K562 (cell line): ENCODE measurements around the gene SVBP. TPM values are rescaled to one million over a fixed set of nuclear protein-coding genes. Genes with fewer than 3 reads are reported as not detected.

ENCODE experiments used
- BRF1 ChIP-seq: IDR thresholded peaks from 3 replicates; pipeline ENCODE4 v1.6.1; 2011; ENCODE audit warnings: borderline replicate concordance, mild to moderate bottlenecking; ENCODE audit not compliant: insufficient read length; ENCODE audit errors: extremely low read depth
- CBFA2T3 ChIP-seq: fragments of 450-650 bp; IDR thresholded peaks from 2 replicates; pipeline ENCODE4 v1.6.1; 2017
- CREB1 ChIP-seq, 2 experiments: sonication (generic) in 1 of 2; formaldehyde crosslinking in 1 of 2; IDR thresholded peaks; 2 replicates each; pipeline versions ENCODE4 v1.6.1 to v1.8.0; 2012 to 2022; ENCODE audit warnings: inconsistent platforms in 1 of 2, mild to moderate bottlenecking in 1 of 2, missing genetic modification reagents in 1 of 2, moderate library complexity in 1 of 2
- CTCF ChIP-seq, 3 experiments: IDR thresholded peaks in 2 of 3; conservative IDR thresholded peaks in 1 of 3; 2 replicates each; pipeline ENCODE4 v1.5.1; 2011 to 2012; ENCODE audit warnings: low read length in 3 of 3, mild to moderate bottlenecking in 3 of 3, control low read depth in 2 of 3, improper control_type of control experiment in 1 of 3, inconsistent platforms in 1 of 3, low read depth in 1 of 3, mixed read lengths in 1 of 3, moderate library complexity in 1 of 3; ENCODE audit not compliant: insufficient read depth in 2 of 3
- DPF2 ChIP-seq: fragments of 450-650 bp; IDR thresholded peaks from 2 replicates; pipeline ENCODE4 v1.6.1; 2016
- EHMT2 ChIP-seq: fragments of 450-650 bp; IDR thresholded peaks from 2 replicates; pipeline ENCODE4 v1.6.1; 2018; ENCODE audit warnings: antibody characterized with exemption
- ELK1 ChIP-seq: sonication (generic); formaldehyde crosslinking; IDR thresholded peaks from 2 replicates; pipeline ENCODE4 v1.8.1; 2022; ENCODE audit warnings: missing genetic modification reagents
- EWSR1 ChIP-seq: fragments of 450-650 bp; IDR thresholded peaks from 2 replicates; pipeline ENCODE4 v1.6.1; 2018; ENCODE audit warnings: borderline replicate concordance, mild to moderate bottlenecking, low read depth, moderate library complexity; ENCODE audit not compliant: partially characterized antibody
- FUS ChIP-seq: fragments of 200-400 bp; formaldehyde crosslinking; optimal IDR thresholded peaks from 2 replicates; pipeline ENCODE3; 2017; ENCODE audit warnings: low read depth, low read length
- KLF1 ChIP-seq: fragments of 450-650 bp; IDR thresholded peaks from 2 replicates; pipeline ENCODE4 v1.6.1; 2016; ENCODE audit warnings: missing genetic modification characterization, missing compliant biosample characterization
- PATZ1 ChIP-seq: fragments of 250-450 bp; sonication (Bioruptor Pico); IDR thresholded peaks from 2 replicates; pipeline ENCODE4 v1.5.0; 2020; ENCODE audit warnings: mild to moderate bottlenecking, borderline replicate concordance
- PRMT5 ChIP-seq: sonication (generic); formaldehyde crosslinking; IDR thresholded peaks from 2 replicates; pipeline ENCODE4 v1.5.0; 2020; ENCODE audit warnings: missing genetic modification reagents
- SMARCA4 ChIP-seq: fragments of 450-650 bp; IDR thresholded peaks from 2 replicates; pipeline ENCODE4 v1.6.1; 2016
- UBTF ChIP-seq, 2 experiments: IDR thresholded peaks; 2 replicates each; pipeline ENCODE4 v1.6.1; 2012; ENCODE audit warnings: improper control_type of control experiment in 2 of 2, low read depth in 2 of 2, low read length in 2 of 2, borderline replicate concordance in 1 of 2
- ZBED1 ChIP-seq: IDR thresholded peaks from 2 replicates; pipeline ENCODE4 v1.6.1; 2014
- ZFPM2 ChIP-seq: fragments of 250-450 bp; sonication (Bioruptor Pico); IDR thresholded peaks from 2 replicates; pipeline ENCODE4 v1.5.1; 2022; ENCODE audit warnings: mild to moderate bottlenecking
- ZNF280B ChIP-seq: fragments of 250-450 bp; sonication (Bioruptor Pico); IDR thresholded peaks from 2 replicates; pipeline ENCODE4 v1.5.1; 2021; ENCODE audit warnings: mild to moderate bottlenecking
- ZNF764 ChIP-seq: fragments of 250-450 bp; sonication (Bioruptor Pico); IDR thresholded peaks from 2 replicates; pipeline ENCODE4 v1.4.0; 2020; ENCODE audit warnings: low read depth, mild to moderate bottlenecking, moderate library complexity
- polyA plus RNA-seq, 8 experiments: library from polyadenylated mRNA; depleted of rRNA in 4 of 8; stranded (reverse) in 5 of 8; unstranded in 3 of 8; fragments of >200 nt; fragmentation: Nextera tagmentation in 2 of 8; fragmentation: Illumina TruSeq in 1 of 8; extraction: Ambion mirVana in 2 of 8; extraction: Trizol in 1 of 8; gene quantifications; 2 replicates each; pipeline versions ENCODE4 v1.2.1 to v1.2.3, GENCODE V29; 2011 to 2014; ENCODE audit warnings: inconsistent platforms in 1 of 8, missing spikeins in 1 of 8
- total RNA-seq, 7 experiments: library from RNA; depleted of rRNA in 6 of 7; stranded (reverse); fragments of >200 nt in 6 of 7; fragmentation: Illumina TruSeq in 2 of 7; extraction: Trizol in 2 of 7; gene quantifications; 2 replicates each; pipeline versions ENCODE4 v1.2.1 to v1.2.3, GENCODE V29; 2011 to 2021; ENCODE audit warnings: low replicate concordance in 1 of 7

The SVBP gene
- total and polyA plus RNA-seq, 9 of the 15 experiments (the other 6 are each of a cell fraction or from before 2014, with no cell fraction given) = 31.7 to 49.7 (median 40.0) TPM

- no peak for TF ChIP-seq SMARCA4
- peak in 1 of 3 experiments; percentile 27; a peak in 1 of 6 replicates for TF ChIP-seq CTCF (IDR thresholded peaks at IDR 0.05 in 2 of 3, conservative IDR thresholded peaks at IDR 0.05 in 1 of 3; ENCODE audit: insufficient read depth in 2 of 3, low read depth in 1 of 3, low read length in 3 of 3)
- TF ChIP-seq ZNF764 = no peak
- no peak for TF ChIP-seq ZFPM2 (CRISPR knock-in tag)
- no peak for TF ChIP-seq PATZ1 (CRISPR knock-in tag)
- 0 out of 2 replicates have a peak, but pooled peaks have one; percentile 6 for TF ChIP-seq CBFA2T3
- TF ChIP-seq BRF1 = no peak
- no peak for TF ChIP-seq ELK1 (CRISPR knock-in tag)
- TF ChIP-seq DPF2 = no peak
- no peak for TF ChIP-seq FUS
- TF ChIP-seq EHMT2 = no peak
- TF ChIP-seq ZNF280B (CRISPR knock-in tag) = no peak
- TF ChIP-seq KLF1 (tag) = no peak
- TF ChIP-seq CREB1 (IDR thresholded peaks at IDR 0.05) = no peak
- TF ChIP-seq CREB1 (CRISPR knock-in tag; IDR thresholded peaks at IDR 0.05) = no peak
- TF ChIP-seq UBTF (IDR thresholded peaks at IDR 0.05; ENCODE audit: borderline replicate concordance in 1 of 2, low read depth in 2 of 2, low read length in 2 of 2) = peak; percentile 35 to 88; a peak in 2 of 4 replicates
- TF ChIP-seq EWSR1 = no peak
- no peak for TF ChIP-seq PRMT5
- no peak for TF ChIP-seq ZBED1
Measured at GRCh38 chr1:42816585-42817439, at the start of gene SVBP, which contains the start of gene ERMAP (continued).
